Vagina (tissue), 2 donors: ENCODE results near the gene COL26A1. TPM values are rescaled to one million over a fixed set of nuclear protein-coding genes. Genes with fewer than 3 reads are reported as not detected.
"Not testable (repeated sequence)": the region's sequence is repeated elsewhere in the genome, so short reads cannot be mapped to it uniquely, and the experiment has no call there.

Experiments used
- DNase-seq, 2 donors: peaks; one replicate each; pipeline ENCODE4 v3.0.0-alpha.2; 2017; ENCODE audit errors: extremely low spot score in 2 of 2
- H3K27ac ChIP-seq: fragments of 200-600 bp; sonication (generic); one replicate; pipeline ENCODE4 v1.5.1; 2019
- H3K27me3 ChIP-seq: fragments of 200-600 bp; sonication (generic); one replicate; pipeline ENCODE4 v1.5.1; 2019
- H3K36me3 ChIP-seq, 2 donors: fragments of 200-600 bp; sonication (generic); one replicate each; pipeline ENCODE4 v1.5.1; 2017 to 2019
- H3K4me1 ChIP-seq: fragments of 200-600 bp; sonication (generic); one replicate; pipeline ENCODE4 v1.5.1; 2019
- H3K4me3 ChIP-seq, 2 donors: fragments of 200-600 bp; sonication (generic); 1 replicate in 1 of 2; 2 replicates in 1 of 2; pipeline ENCODE4 v1.5.1; 2016 to 2019
- H3K9me3 ChIP-seq: fragments of 200-600 bp; sonication (generic); one replicate; pipeline ENCODE4 v1.5.1; 2019
- POLR2A ChIP-seq, 2 donors: fragments of 450-650 bp; IDR thresholded peaks; one replicate each; pipeline ENCODE4 v1.6.1; 2017; ENCODE audit warnings: antibody characterized with exemption in 2 of 2, mild to moderate bottlenecking in 2 of 2, moderate library complexity in 2 of 2
- POLR2AphosphoS5 ChIP-seq, 2 donors: sonication (generic); formaldehyde crosslinking; IDR thresholded peaks; one replicate each; pipeline ENCODE4 v1.9.0; 2017; ENCODE audit warnings: antibody characterized with exemption in 2 of 2, mild to moderate bottlenecking in 2 of 2, low read depth in 1 of 2; ENCODE audit not compliant: insufficient read depth in 1 of 2
- intact Hi-C: fragments of 100-400 bp; cut with DNase I; formaldehyde crosslinking; loops from one replicate; pipeline ENCODE4 v1.15.1; 2023
- total RNA-seq: library from RNA; depleted of rRNA; stranded (reverse); fragments of >200 nt; gene quantifications from one replicate; pipeline ENCODE4 v1.2.3, GENCODE V29; 2016
- TF ChIP-seq, protein P1 (sequence below), 3 experiments: fragments of 450-650 bp in 2 of 3; fragments of 200-600 bp in 1 of 3; sonication (generic) in 1 of 3; IDR thresholded peaks; one replicate each; pipeline ENCODE4 v1.5.1; 2017 to 2019; ENCODE audit warnings: antibody characterized with exemption in 3 of 3, mild to moderate bottlenecking in 2 of 3, moderate library complexity in 2 of 3

The COL26A1 gene
- total RNA-seq, 1 donor from 2014 or later = not detected

DNA sequence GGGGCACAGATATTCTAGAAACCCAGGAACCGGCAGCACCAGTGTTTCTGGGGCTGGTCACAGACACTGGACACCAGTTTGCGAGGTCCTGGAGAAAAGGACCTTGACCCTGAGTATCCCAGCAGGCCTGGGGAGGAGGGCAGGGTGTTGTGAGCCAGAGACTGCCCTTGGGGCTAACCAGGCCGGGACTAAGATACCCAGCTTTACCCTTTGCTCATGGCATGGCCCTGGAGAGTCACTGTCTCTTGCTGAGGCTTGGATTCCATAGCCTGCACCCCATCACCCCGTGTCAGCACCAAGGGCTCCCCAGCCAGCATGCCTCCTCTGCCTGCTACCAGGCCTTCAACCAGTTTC is 124.4 kb downstream of the COL26A1 start:
- intact Hi-C loops = no loop called here
- TF ChIP-seq POLR2AphosphoS5 (IDR thresholded peaks at IDR 0.05; ENCODE audit: insufficient read depth in 1 of 2, low read depth in 1 of 2) (no peak), POLR2A (IDR thresholded peaks at IDR 0.05) (no peak)
- TF ChIP-seq, protein P1, sequence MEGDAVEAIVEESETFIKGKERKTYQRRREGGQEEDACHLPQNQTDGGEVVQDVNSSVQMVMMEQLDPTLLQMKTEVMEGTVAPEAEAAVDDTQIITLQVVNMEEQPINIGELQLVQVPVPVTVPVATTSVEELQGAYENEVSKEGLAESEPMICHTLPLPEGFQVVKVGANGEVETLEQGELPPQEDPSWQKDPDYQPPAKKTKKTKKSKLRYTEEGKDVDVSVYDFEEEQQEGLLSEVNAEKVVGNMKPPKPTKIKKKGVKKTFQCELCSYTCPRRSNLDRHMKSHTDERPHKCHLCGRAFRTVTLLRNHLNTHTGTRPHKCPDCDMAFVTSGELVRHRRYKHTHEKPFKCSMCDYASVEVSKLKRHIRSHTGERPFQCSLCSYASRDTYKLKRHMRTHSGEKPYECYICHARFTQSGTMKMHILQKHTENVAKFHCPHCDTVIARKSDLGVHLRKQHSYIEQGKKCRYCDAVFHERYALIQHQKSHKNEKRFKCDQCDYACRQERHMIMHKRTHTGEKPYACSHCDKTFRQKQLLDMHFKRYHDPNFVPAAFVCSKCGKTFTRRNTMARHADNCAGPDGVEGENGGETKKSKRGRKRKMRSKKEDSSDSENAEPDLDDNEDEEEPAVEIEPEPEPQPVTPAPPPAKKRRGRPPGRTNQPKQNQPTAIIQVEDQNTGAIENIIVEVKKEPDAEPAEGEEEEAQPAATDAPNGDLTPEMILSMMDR (IDR thresholded peaks at IDR 0.05) = no peak

DNA sequence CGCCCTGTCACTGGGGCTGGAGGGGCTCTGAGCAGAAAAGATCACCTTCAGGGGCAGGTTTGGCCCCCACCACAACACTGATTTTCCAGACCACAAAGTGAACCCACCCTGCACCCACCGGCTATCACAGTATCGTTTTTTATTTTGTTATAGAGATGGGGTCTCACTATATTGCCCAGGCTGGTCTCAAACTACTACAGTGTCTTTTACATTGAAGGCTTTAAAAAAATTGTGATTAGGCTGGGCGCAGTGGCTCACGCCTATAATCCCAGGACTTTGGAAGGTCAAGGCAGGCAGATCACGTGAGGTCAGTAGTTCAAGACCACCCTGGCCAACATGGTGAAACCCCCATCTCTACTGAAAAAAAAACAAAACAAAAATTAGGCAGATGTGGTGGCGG is 125.1 kb downstream of the COL26A1 start:
- no peaks in the 10 kb centered on the region for H3K36me3 ChIP-seq
- TF ChIP-seq POLR2AphosphoS5 (IDR thresholded peaks at IDR 0.05; ENCODE audit: insufficient read depth in 1 of 2, low read depth in 1 of 2) = no peak
- TF ChIP-seq, protein P1 (IDR thresholded peaks at IDR 0.05) = no peak
- TF ChIP-seq POLR2A (IDR thresholded peaks at IDR 0.05) = no peak
- no peak overlapping the region for H3K27ac ChIP-seq
- DNase-seq = no peak
- no peaks in the 10 kb centered on the region for H3K27me3 ChIP-seq
- no peaks in the 10 kb centered on the region for H3K4me1 ChIP-seq
- intact Hi-C loops = no loop called here
- no peak overlapping the region for H3K4me3 ChIP-seq
- no peaks in the 10 kb centered on the region for H3K9me3 ChIP-seq

More for the DNA sequence above, 124.4 kb downstream of the COL26A1 start:
- Histone ChIP-seq H3K27me3 (no peaks in the 10 kb centered on the region), H3K27ac (no peak overlapping the region), H3K36me3 (no peaks in the 10 kb centered on the region), H3K4me1 (no peaks in the 10 kb centered on the region), H3K4me3 (no peak overlapping the region), H3K9me3 (no peaks in the 10 kb centered on the region)
- no peak for DNase-seq

DNA sequence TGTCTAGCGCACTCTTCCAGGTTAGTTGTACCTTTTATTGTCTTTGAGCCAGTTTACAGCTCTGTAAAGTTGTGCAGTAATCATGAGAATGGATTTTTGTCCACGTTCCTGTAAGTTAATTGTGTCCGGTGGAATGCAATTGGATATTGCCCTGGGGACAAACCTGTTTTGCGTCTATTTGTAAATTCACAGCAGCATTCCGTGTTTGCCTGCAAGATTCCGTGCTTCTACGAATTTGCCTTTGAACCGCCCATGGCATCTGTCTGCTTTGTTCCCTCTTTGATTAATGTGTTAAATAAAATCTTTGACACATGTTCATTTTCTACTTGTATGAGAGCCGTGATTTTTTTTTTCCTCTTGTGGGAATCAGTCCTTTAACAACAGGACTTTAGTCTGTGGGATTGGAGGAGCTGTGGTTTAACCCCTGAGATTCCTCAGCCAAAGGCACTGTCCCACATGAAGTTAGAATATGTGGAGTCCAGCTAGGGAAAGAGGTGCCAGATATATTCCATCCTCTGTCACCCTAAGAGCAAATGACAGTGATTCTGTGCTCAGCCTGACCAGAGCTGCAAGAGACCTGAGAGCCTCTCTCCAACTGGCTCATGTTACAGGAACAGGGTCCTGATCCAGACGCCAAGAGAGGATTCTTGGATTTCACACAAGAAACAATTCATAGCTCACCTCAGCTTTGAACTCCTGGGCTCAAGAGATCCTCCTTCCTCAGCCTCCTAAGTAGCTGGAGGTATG is 126.3 kb downstream of the COL26A1 start:
- DNase-seq = no peak
- no peaks in the 10 kb centered on the region for H3K9me3 ChIP-seq
- H3K27me3 ChIP-seq = no peaks in the 10 kb centered on the region
- intact Hi-C loops = no loop called here
- no peak overlapping the region for H3K4me3 ChIP-seq
- no peak for TF ChIP-seq POLR2AphosphoS5 (IDR thresholded peaks at IDR 0.05; ENCODE audit: insufficient read depth in 1 of 2, low read depth in 1 of 2)
- TF ChIP-seq, protein P1 (IDR thresholded peaks at IDR 0.05) = no peak
- TF ChIP-seq POLR2A (IDR thresholded peaks at IDR 0.05) = no peak
- no peaks in the 10 kb centered on the region for H3K4me1 ChIP-seq
- H3K27ac ChIP-seq = no peak overlapping the region
- H3K36me3 ChIP-seq = no peaks in the 10 kb centered on the region

DNA sequence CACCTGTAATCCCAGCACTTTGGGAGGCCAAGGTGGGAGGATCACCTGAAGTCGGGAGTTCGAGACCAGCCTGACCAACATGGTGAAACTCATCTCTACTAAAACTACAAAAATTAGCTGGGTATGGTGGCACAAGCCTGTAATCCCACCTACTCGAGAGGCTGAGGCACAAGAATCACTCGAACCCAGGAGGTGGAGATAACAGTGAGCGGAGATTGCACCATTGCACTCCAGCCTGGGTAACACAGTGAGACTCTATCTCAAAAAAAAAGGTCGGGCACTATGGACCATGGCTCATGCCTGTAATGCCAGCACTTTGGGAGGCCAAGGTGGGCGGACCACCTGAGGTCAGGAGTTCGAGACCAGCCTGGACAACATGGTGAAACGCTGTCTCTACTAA is 127.8 kb downstream of the COL26A1 start:
- H3K27me3 ChIP-seq, H3K4me3 ChIP-seq, DNase-seq, H3K4me1 ChIP-seq, H3K27ac ChIP-seq, H3K9me3 ChIP-seq, intact Hi-C loops, H3K36me3 ChIP-seq: not testable (repeated sequence)

DNA sequence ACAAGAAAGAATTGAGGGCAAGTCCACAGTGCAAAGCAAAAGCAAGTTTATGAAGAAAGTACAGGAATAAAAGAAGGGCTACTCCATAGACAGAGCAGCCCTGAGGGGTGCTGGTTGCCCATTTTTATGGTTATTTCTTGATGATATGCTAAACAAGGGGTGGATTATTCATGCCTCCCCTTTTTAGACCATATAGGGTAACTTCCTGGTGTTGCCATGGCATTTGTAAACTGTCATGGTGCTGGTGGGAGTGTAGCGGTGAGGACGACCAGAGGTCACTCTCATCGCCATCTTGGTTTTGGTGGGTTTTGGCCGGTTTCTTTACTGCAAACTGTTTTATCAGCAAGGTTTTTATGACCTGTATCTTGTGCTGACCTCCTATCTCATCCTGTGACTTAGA is 128.8 kb downstream of the COL26A1 start:
- H3K36me3 ChIP-seq, H3K4me3 ChIP-seq, intact Hi-C loops, DNase-seq, H3K27me3 ChIP-seq, H3K4me1 ChIP-seq, H3K9me3 ChIP-seq, H3K27ac ChIP-seq: not testable (repeated sequence)

DNA sequence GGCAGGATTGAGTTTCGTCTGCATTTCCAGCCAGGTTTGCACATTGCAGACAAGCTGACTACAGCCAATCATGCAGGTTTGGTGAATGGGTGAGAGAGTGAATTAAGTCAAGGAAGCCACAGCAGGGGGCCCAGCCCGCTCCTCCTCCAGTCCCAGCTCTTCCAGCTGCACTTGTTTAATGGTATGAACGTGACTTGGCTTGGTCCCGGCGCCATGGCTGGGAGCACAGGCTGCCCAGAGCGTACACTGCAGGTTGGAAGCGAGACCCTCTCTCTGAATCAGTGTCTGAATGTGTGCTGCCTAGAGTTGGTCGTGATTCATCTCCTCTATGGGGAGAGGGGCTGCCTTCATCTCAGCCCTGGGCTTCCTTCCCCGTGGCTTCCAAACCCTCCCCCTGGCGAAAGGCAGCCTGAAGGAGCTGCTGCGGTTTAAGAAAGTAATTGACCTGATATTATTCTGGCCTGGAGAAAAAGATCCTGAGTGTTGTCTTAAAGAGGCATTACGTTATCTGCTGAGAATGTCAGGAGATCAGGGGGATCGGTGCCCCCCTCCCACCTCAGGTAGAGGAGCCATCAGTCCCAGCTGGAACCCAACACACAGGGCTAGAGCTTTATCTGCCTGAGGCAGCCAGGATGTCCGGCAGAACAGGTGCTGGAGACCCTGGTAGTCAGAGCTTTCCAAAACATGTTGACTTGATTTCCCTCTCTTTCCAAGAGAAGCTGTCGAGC is 132.1 kb downstream of the COL26A1 start:
- Histone ChIP-seq H3K4me1 (no peaks in the 10 kb centered on the region), H3K4me3 (no peak overlapping the region), H3K27me3 (no peaks in the 10 kb centered on the region), H3K9me3 (no peaks in the 10 kb centered on the region), H3K27ac (no peak overlapping the region), H3K36me3 (no peaks in the 10 kb centered on the region)
- intact Hi-C loops = no loop called here
- TF ChIP-seq POLR2A (IDR thresholded peaks at IDR 0.05) = no peak
- TF ChIP-seq, protein P1 (IDR thresholded peaks at IDR 0.05) = no peak
- no peak for TF ChIP-seq POLR2AphosphoS5 (IDR thresholded peaks at IDR 0.05; ENCODE audit: insufficient read depth in 1 of 2, low read depth in 1 of 2)
- DNase-seq = no peak
